Loucy (cell line): Measurements from ENCODE around the gene PRSS1.

ENCODE experiments used
- H2AFZ ChIP-seq: fragments of 200-600 bp; sonication (generic); 2 replicates; pipeline ENCODE4 v1.6.0; 2016; ENCODE audit warnings: antibody characterized with exemption, mild to moderate bottlenecking, low read length, moderate library complexity
- H3F3A ChIP-seq: fragments of 200-600 bp; 2 replicates; pipeline ENCODE4 v1.6.0; 2016; ENCODE audit warnings: antibody characterized with exemption, low read depth, mild to moderate bottlenecking
- H3K27me3 ChIP-seq: fragments of 200-600 bp; sonication (generic); 2 replicates; pipeline ENCODE4 v1.6.1; 2014; ENCODE audit warnings: low read length, mild to moderate bottlenecking; ENCODE audit not compliant: insufficient read depth, poor library complexity, severe bottlenecking
- H3K36me3 ChIP-seq: fragments of 200-600 bp; sonication (generic); 2 replicates; pipeline ENCODE4 v1.6.1; 2016; ENCODE audit warnings: low read length; ENCODE audit not compliant: insufficient read depth
- H3K4me1 ChIP-seq: fragments of 200-600 bp; sonication (generic); 2 replicates; pipeline ENCODE4 v1.5.1; 2014; ENCODE audit warnings: low read length, mild to moderate bottlenecking; ENCODE audit not compliant: insufficient read depth, poor library complexity, severe bottlenecking
- H3K4me2 ChIP-seq: fragments of 200-600 bp; sonication (generic); 2 replicates; pipeline ENCODE4 v1.6.0; 2014; ENCODE audit warnings: antibody characterized with exemption, low read length, low read depth, mild to moderate bottlenecking; ENCODE audit not compliant: poor library complexity, severe bottlenecking
- H3K4me3 ChIP-seq: fragments of 200-600 bp; sonication (generic); 2 replicates; pipeline ENCODE4 v1.5.1; 2014; ENCODE audit warnings: low read length, mild to moderate bottlenecking, mixed read lengths; ENCODE audit not compliant: poor library complexity, severe bottlenecking
- H3K79me2 ChIP-seq: fragments of 200-600 bp; sonication (generic); 2 replicates; pipeline ENCODE4 v1.6.1; 2014; ENCODE audit warnings: low read length; ENCODE audit not compliant: insufficient read depth
- H3K9ac ChIP-seq: fragments of 200-600 bp; sonication (generic); 2 replicates; pipeline ENCODE4 v1.6.0; 2014; ENCODE audit warnings: mild to moderate bottlenecking, low read depth, low read length, moderate library complexity; ENCODE audit not compliant: poor library complexity, severe bottlenecking
- H3K9me2 ChIP-seq: fragments of 200-600 bp; sonication (generic); replicated peaks from 2 replicates; pipeline ENCODE4 v1.6.1; 2016; ENCODE audit warnings: low read depth, low read length, mixed read lengths
- H3K9me3 ChIP-seq: fragments of 200-600 bp; sonication (generic); 2 replicates; pipeline ENCODE4 v1.6.1; 2014; ENCODE audit warnings: mild to moderate bottlenecking, antibody characterized with exemption, low read length, low read depth; ENCODE audit not compliant: insufficient read depth
- H4K20me1 ChIP-seq: fragments of 200-600 bp; sonication (generic); 2 replicates; pipeline ENCODE4 v1.6.0; 2014; ENCODE audit warnings: antibody characterized with exemption, low read length, mild to moderate bottlenecking; ENCODE audit not compliant: insufficient read depth, poor library complexity, severe bottlenecking
- CTCF ChIP-seq: fragments of 200-600 bp; sonication (generic); conservative IDR thresholded peaks from 2 replicates; pipeline ENCODE4 v1.5.1; 2014; ENCODE audit warnings: mild to moderate bottlenecking, antibody characterized with exemption, low read length
- EZH2phosphoT487 ChIP-seq: fragments of 200-600 bp; IDR thresholded peaks from 2 replicates; pipeline ENCODE4 v1.6.1; 2018; ENCODE audit warnings: antibody characterized with exemption, mild to moderate bottlenecking, moderate library complexity, borderline replicate concordance

PRSS1 gene

GRCh38 chr7:142709921-142710320, 39.4 kb upstream of the PRSS1 start:
- Histone ChIP-seq H3K4me2 (no peak overlapping the region), H3F3A (no peaks in the 10 kb centered on the region), H3K9ac (no peak overlapping the region), H3K9me3 (no peaks in the 10 kb centered on the region), H3K4me1 (no peaks in the 10 kb centered on the region), H3K27me3 (no peaks in the 10 kb centered on the region), H4K20me1 (no peaks in the 10 kb centered on the region), H2AFZ (no peak overlapping the region), H3K9me2 (no peaks in the 10 kb centered on the region), H3K4me3 (no peak overlapping the region), H3K36me3 (no peaks in the 10 kb centered on the region), H3K79me2 (no peaks in the 10 kb centered on the region)
- TF ChIP-seq EZH2phosphoT487 (no peak), CTCF (no peak)

- H2AFZ ChIP-seq = no peak overlapping the region
- no peaks in the 10 kb centered on the region for H3F3A ChIP-seq
- TF ChIP-seq EZH2phosphoT487 = no peak
- no peak for TF ChIP-seq CTCF
- H3K4me1 ChIP-seq = no peaks in the 10 kb centered on the region
- no peak overlapping the region for H3K4me3 ChIP-seq
- H3K9me3 ChIP-seq = no peaks in the 10 kb centered on the region
- H3K79me2 ChIP-seq = no peaks in the 10 kb centered on the region
- no peaks in the 10 kb centered on the region for H3K9me2 ChIP-seq
- no peaks in the 10 kb centered on the region for H3K27me3 ChIP-seq
- H3K9ac ChIP-seq = no peak overlapping the region
- no peaks in the 10 kb centered on the region for H3K36me3 ChIP-seq
- H3K4me2 ChIP-seq = no peak overlapping the region
- H4K20me1 ChIP-seq = no peaks in the 10 kb centered on the region
Measured at GRCh38 chr7:142711196-142711595, 38.1 kb upstream of the PRSS1 start.

- Histone ChIP-seq H2AFZ (no peak overlapping the region), H3F3A (no peaks in the 10 kb centered on the region), H3K9me3 (no peaks in the 10 kb centered on the region), H3K4me2 (no peak overlapping the region), H3K79me2 (no peaks in the 10 kb centered on the region), H3K36me3 (no peaks in the 10 kb centered on the region), H3K9me2 (no peaks in the 10 kb centered on the region), H3K4me3 (no peak overlapping the region), H3K4me1 (no peaks in the 10 kb centered on the region), H4K20me1 (no peaks in the 10 kb centered on the region), H3K9ac (no peak overlapping the region), H3K27me3 (no peaks in the 10 kb centered on the region)
- TF ChIP-seq EZH2phosphoT487 (no peak), CTCF (no peak)
Measured at GRCh38 chr7:142711746-142712616, 37.3 kb upstream of the PRSS1 start.
